Thymus (tissue), 11 donors: ENCODE measurements around the gene FMN2. TPM values are rescaled to one million over a fixed set of nuclear protein-coding genes. Genes with fewer than 3 reads are reported as not detected.
A peak's percentile ranks its signal among the peaks of the same experiment; 100 is the strongest.
"Not testable (repeated sequence)": the region's sequence is repeated elsewhere in the genome, so short reads cannot be mapped to it uniquely, and the experiment has no call there.

ENCODE experiments used
- DNase-seq, 9 donors: peaks; one replicate each; pipeline ENCODE4 v3.0.0-alpha.2; 2013; ENCODE audit warnings: low spot score in 9 of 9, low read depth in 6 of 9, missing footprints in 1 of 9
- H3K27ac ChIP-seq, 2 donors: one replicate each; pipeline ENCODE4 v1.5.1; 2013; ENCODE audit warnings: control low read depth in 1 of 2, low read depth in 1 of 2, low read length in 1 of 2, mild to moderate bottlenecking in 1 of 2, moderate library complexity in 1 of 2
- H3K27me3 ChIP-seq, 2 donors: one replicate each; pipeline ENCODE4 v1.5.1; 2013; ENCODE audit warnings: low read length in 1 of 2; ENCODE audit not compliant: control insufficient read depth in 2 of 2, insufficient read depth in 1 of 2
- H3K36me3 ChIP-seq, 2 donors: one replicate each; pipeline ENCODE4 v1.5.1; 2013; ENCODE audit warnings: low read length in 1 of 2, mild to moderate bottlenecking in 1 of 2, moderate library complexity in 1 of 2; ENCODE audit not compliant: control insufficient read depth in 2 of 2, insufficient read depth in 2 of 2
- H3K4me1 ChIP-seq, 2 donors: one replicate each; pipeline ENCODE4 v1.5.1; 2013; ENCODE audit warnings: low read length in 2 of 2; ENCODE audit not compliant: control insufficient read depth in 2 of 2, insufficient read depth in 2 of 2
- H3K4me3 ChIP-seq, 2 donors: one replicate each; pipeline ENCODE4 v1.5.1; 2013; ENCODE audit warnings: low read length in 2 of 2, control low read depth in 1 of 2, mild to moderate bottlenecking in 1 of 2
- H3K9me3 ChIP-seq, 2 donors: one replicate each; pipeline ENCODE4 v1.5.1; 2013; ENCODE audit warnings: low read length in 1 of 2, mild to moderate bottlenecking in 1 of 2; ENCODE audit not compliant: control insufficient read depth in 2 of 2, insufficient read depth in 1 of 2
- WGBS: extraction: QIAGEN DNeasy Blood & Tissue Kit; methylation state at CpG from one replicate; pipeline ENCODE4 v1.1.7; 2013; 5-methylcytosine and 5-hydroxymethylcytosine counted together
- polyA plus RNA-seq: library from polyadenylated mRNA; stranded (reverse); fragments of 200-250 nt; gene quantifications from one replicate; pipeline ENCODE4 v1.2.3, GENCODE V29; 2013
- total RNA-seq: library from RNA; stranded (reverse); fragments of 120-200 nt; gene quantifications from one replicate; pipeline ENCODE4 v1.2.4, GENCODE V29; 2013
- donor health status: healthy.

The FMN2 gene
- total and polyA plus RNA-seq, 2 donors, result 0.14 to 0.24 TPM

DNA sequence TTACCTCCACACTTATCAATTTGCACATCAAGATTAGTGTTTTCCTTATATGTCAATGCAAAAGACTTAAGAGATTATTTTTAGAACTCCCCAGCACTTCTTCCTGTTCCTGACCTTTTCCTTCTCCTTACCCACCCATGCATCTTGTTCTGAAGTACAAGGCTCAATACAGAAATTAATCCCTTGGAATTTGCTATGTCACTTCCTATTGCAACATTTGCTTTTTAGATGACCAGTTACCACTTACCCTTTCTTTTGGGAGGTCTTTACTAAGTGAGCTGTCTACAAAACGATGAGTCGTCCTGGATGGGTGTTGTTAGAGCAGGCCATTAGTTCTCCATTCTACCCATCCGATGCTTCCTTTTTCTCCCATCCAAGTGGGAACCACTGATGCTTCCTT is 221.2 kb downstream of the FMN2 start:
- WGBS, result 29% methylated on average over 3 of the region's 3 CpGs
- no peaks in the 10 kb centered on the region for H3K4me1 ChIP-seq
- H3K27me3 ChIP-seq, result no peaks in the 10 kb centered on the region
- H3K36me3 ChIP-seq, result no peaks in the 10 kb centered on the region
- no peaks in the 10 kb centered on the region for H3K9me3 ChIP-seq
- H3K4me3 ChIP-seq, result no peak overlapping the region
- no peak overlapping the region for H3K27ac ChIP-seq
- DNase-seq, result no peak

DNA sequence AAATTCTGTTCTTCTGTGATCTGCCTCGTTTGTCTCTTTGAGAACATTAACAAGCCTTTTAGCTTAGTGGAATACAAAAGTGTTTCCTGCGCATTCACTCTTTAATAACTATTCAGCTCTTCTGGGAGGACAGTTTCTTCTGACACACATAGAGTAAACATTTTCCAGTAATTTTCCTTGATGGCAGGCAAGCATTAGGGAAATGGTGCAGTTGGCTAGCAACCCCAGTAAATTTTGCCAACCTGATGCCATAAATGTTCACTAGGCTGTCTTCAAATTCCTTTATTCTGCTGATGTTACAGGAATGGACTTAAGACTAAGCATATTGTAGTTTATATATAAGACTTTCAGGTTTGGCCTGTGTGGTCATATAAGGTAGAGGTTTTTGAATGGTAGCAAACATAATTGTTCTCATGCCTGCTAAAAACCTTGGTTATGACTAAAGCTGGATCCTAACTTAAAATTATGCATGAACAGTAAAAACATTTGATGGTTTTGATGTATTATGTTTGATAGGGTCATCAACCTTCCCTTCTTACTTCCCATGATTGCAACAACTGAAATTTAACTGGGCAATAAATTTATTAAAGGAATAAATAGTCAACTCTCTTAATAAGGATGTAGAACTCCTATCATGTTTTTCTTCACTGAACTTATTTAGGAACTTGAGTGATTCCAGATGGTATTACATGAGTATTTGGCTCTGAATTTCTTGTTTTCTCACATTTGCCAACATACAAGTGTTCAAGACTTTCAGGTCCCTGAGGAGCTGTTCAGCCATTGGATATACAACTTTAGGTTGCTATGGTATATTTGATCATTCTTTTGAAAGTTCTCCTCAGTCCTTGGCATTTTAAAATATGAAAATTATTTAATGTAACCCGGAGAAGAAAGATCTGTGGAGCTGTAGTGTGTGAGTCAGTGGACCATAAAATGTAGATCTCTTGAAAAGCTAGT is 223.4 kb downstream of the FMN2 start:
- no peak for DNase-seq
- Histone ChIP-seq H3K27me3 (no peaks in the 10 kb centered on the region), H3K36me3 (no peaks in the 10 kb centered on the region), H3K4me3 (no peak overlapping the region), H3K27ac (no peak overlapping the region), H3K9me3 (peaks cover 0 to 1% of the 10 kb centered on the region in 2 donors), H3K4me1 (no peaks in the 10 kb centered on the region)
- 76% methylated on average over 3 of the region's 3 CpGs for whole genome bisulfite sequencing

- DNase-seq, result no peak
- H3K27me3 ChIP-seq, result no peaks in the 10 kb centered on the region
- H3K4me3 ChIP-seq, result no peak overlapping the region
- no peaks in the 10 kb centered on the region for H3K36me3 ChIP-seq
- 92% methylated on average over 3 of the region's 3 CpGs for WGBS
- no peaks in the 10 kb centered on the region for H3K4me1 ChIP-seq
- H3K27ac ChIP-seq, result no peak overlapping the region
- peaks cover 0 to 1% of the 10 kb centered on the region in 2 donors for H3K9me3 ChIP-seq
These were observed 228.3 kb downstream of the FMN2 start for GRCh38 chr1:240319998-240320397.

DNA sequence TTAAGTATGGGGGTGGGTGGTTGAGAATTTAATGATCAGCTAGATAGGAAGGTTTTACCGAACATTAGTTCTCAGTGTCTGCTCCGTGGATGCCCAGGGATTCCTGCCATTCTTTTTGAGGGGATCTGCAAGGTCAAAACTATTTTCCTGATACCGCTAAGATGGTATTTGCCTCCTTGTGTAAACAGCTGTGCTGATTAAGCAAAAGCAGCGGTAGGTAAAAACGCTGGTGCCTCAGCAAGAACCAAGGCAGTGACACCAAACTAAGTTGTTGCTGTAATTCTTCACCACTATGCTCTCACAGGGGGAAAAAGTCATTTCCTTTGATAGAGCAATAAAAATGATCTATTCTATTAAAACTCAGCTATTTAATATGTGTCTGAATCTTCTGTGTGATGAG is 229.0 kb downstream of the FMN2 start:
- no peak overlapping the region for H3K27ac ChIP-seq
- no peaks in the 10 kb centered on the region for H3K27me3 ChIP-seq
- no peaks in the 10 kb centered on the region for H3K4me1 ChIP-seq
- H3K36me3 ChIP-seq, result no peaks in the 10 kb centered on the region
- WGBS, result 81% methylated on average over 5 of the region's 5 CpGs
- DNase-seq, result no peak
- peaks cover 0 to 1% of the 10 kb centered on the region in 2 donors for H3K9me3 ChIP-seq
- H3K4me3 ChIP-seq, result no peak overlapping the region

- WGBS, result 76% methylated on average over 4 of the region's 4 CpGs
- no peak overlapping the region for H3K27ac ChIP-seq
- H3K4me3 ChIP-seq, result no peak overlapping the region
- no peak for DNase-seq
- no peaks in the 10 kb centered on the region for H3K36me3 ChIP-seq
- no peaks in the 10 kb centered on the region for H3K27me3 ChIP-seq
- H3K9me3 ChIP-seq, result peaks cover 0 to under 1% of the 10 kb centered on the region in 2 donors
- no peaks in the 10 kb centered on the region for H3K4me1 ChIP-seq
These were observed 231.3 kb downstream of the FMN2 start for GRCh38 chr1:240322943-240323342.

- 97% methylated on average over 1 of the region's 1 CpG for WGBS
- H3K4me1 ChIP-seq, H3K27ac ChIP-seq, H3K36me3 ChIP-seq, H3K4me3 ChIP-seq, H3K27me3 ChIP-seq, H3K9me3 ChIP-seq, DNase-seq: not testable (repeated sequence)
These were observed 236.7 kb downstream of the FMN2 start for GRCh38 chr1:240328382-240328781.

DNA sequence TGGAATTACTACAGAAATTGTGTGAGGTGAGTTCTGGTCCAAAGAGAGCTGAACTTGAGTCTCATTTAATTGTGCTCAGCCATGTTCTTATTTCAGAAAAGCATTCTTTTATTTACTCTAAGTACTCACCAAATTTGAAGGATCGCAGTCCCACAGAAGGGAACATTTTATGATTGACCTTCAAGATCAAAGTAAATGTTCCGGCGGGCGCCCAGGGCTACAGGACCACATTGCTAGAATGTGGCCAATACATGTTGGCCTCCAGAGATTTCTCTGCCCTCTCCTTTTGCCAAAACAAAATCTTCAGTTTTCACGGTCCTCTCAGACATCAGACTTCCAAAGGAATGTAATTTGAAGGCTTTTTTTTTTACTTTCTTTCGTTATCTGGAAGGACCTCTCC is 237.8 kb downstream of the FMN2 start:
- 93% methylated on average over 6 of the region's 6 CpGs for WGBS

GRCh38 chr1:240332672-240333071 is 241.0 kb downstream of the FMN2 start:
- no peaks in the 10 kb centered on the region for H3K27me3 ChIP-seq
- DNase-seq, result no peak
- H3K4me1 ChIP-seq, result no peaks in the 10 kb centered on the region
- 54% methylated on average over 3 of the region's 3 CpGs for WGBS
- H3K4me3 ChIP-seq, result no peak overlapping the region
- no peak overlapping the region for H3K27ac ChIP-seq
- no peaks in the 10 kb centered on the region for H3K36me3 ChIP-seq
- no peaks in the 10 kb centered on the region for H3K9me3 ChIP-seq

More for the DNA sequence above, 237.8 kb downstream of the FMN2 start:
- Histone ChIP-seq H3K9me3 (no peaks in the 10 kb centered on the region), H3K4me3 (no peak overlapping the region), H3K27ac (no peak overlapping the region), H3K36me3 (no peaks in the 10 kb centered on the region), H3K4me1 (no peaks in the 10 kb centered on the region), H3K27me3 (no peaks in the 10 kb centered on the region)
- DNase-seq, result no peak

- peak in 1 of 9 donors; percentile 2 for DNase-seq
- H3K27me3 ChIP-seq, result no peaks in the 10 kb centered on the region
- H3K9me3 ChIP-seq, result no peaks in the 10 kb centered on the region
- H3K4me3 ChIP-seq, result no peak overlapping the region
- H3K4me1 ChIP-seq, result no peaks in the 10 kb centered on the region
- no peak overlapping the region for H3K27ac ChIP-seq
- 84% methylated on average over 5 of the region's 5 CpGs for WGBS
- no peaks in the 10 kb centered on the region for H3K36me3 ChIP-seq
These were observed 246.1 kb downstream of the FMN2 start for GRCh38 chr1:240337781-240338180.
